ENCODE data around the gene SBNO2.

GRCh38 chr19:1072371-1073015, 101.6 kb downstream of the SBNO2 start:
- TF ChIP-seq POLR2A (IDR thresholded peaks at IDR 0.05; ENCODE audit: low read depth, low read length) = no peak
- TF ChIP-seq POLR2AphosphoS5 (IDR thresholded peaks at IDR 0.05; ENCODE audit: low read depth, low read length) = no peak
